Calu3 (cell line): ENCODE results near the gene TCOF1. TPM values are rescaled to one million over a fixed set of nuclear protein-coding genes. Genes with fewer than 3 reads are reported as not detected.

Experiments used
- BruUV-seq: library from RNA; stranded (reverse); fragments of 400-500 nt; replicated peaks from 2 replicates; lab custom pipeline; 2021; lab: Mats Ljungman, UMichigan
- CTCF ChIA-PET: fragments of 300-600 bp; sonication (Branson Sonifier 250); formaldehyde crosslinking; loops from one replicate; lab custom pipeline; 2022; ENCODE audit warnings: antibody characterized with exemption; lab: Charles Lee
- DNase-seq: peaks from one replicate; pipeline ENCODE4 v3.0.0; 2022
- H3K27ac Mint-ChIP-seq: one replicate; pipeline ENCODE4 v1.8.0; 2022; ENCODE audit warnings: mixed read lengths; ENCODE audit not compliant: unreplicated experiment
- H3K27me3 Mint-ChIP-seq: one replicate; pipeline ENCODE4 v1.8.0; 2022; ENCODE audit warnings: mixed read lengths; ENCODE audit not compliant: unreplicated experiment
- H3K36me3 Mint-ChIP-seq: one replicate; pipeline ENCODE4 v1.8.0; 2022; ENCODE audit warnings: mild to moderate bottlenecking, moderate library complexity, mixed read lengths; ENCODE audit not compliant: insufficient read depth, unreplicated experiment
- H3K4me1 Mint-ChIP-seq: one replicate; pipeline ENCODE4 v1.8.0; 2022; ENCODE audit warnings: mild to moderate bottlenecking, low read depth, mixed read lengths; ENCODE audit not compliant: unreplicated experiment
- H3K4me3 Mint-ChIP-seq: one replicate; pipeline ENCODE4 v1.8.0; 2022; ENCODE audit warnings: mild to moderate bottlenecking, low read depth, moderate library complexity, mixed read lengths; ENCODE audit not compliant: unreplicated experiment
- H3K9me3 Mint-ChIP-seq: one replicate; pipeline ENCODE4 v1.8.0; 2022; ENCODE audit warnings: low read depth, mixed read lengths; ENCODE audit not compliant: unreplicated experiment
- intact Hi-C: fragments of 100-400 bp; cut with micrococcal nuclease; formaldehyde crosslinking; loops from one replicate; pipeline ENCODE4 v1.10.0; 2022; ENCODE audit not compliant: unreplicated experiment
- total RNA-seq: library from RNA; stranded (reverse); gene quantifications from 2 replicates; pipeline ENCODE4 v1.2.3, GENCODE V29; 2022
- TF ChIP-seq, protein P1 (sequence below): fragments of 200-600 bp; IDR thresholded peaks from one replicate; pipeline ENCODE4 v1.8.0; 2022; ENCODE audit warnings: antibody characterized with exemption; ENCODE audit not compliant: unreplicated experiment

The TCOF1 gene
- total RNA-seq, 1 experiment from 2014 or later = 106 TPM

GRCh38 chr5:150311015-150311692 is 46.3 kb upstream of the TCOF1 start:
- intact Hi-C loops = no loop called here
- peaks cover 3% of the 10 kb centered on the region for H3K36me3 Mint-ChIP-seq
- no peak overlapping the region for H3K27ac Mint-ChIP-seq
- no peak for DNase-seq
- H3K9me3 Mint-ChIP-seq = peaks cover 3% of the 10 kb centered on the region
- CTCF ChIA-PET = interaction anchor here (0.6 to 1.5 kb wide), 3 partner anchors 13 to 147 kb away, joined by 3 to 4 read pairs (median 3); partner anchors contain the start of gene CAMK2A
- no peaks in the 10 kb centered on the region for H3K27me3 Mint-ChIP-seq
- BruUV-seq = no TSS peak
- H3K4me1 Mint-ChIP-seq = peaks cover 43% of the 10 kb centered on the region
- H3K4me3 Mint-ChIP-seq = no peak overlapping the region
- TF ChIP-seq, protein P1, sequence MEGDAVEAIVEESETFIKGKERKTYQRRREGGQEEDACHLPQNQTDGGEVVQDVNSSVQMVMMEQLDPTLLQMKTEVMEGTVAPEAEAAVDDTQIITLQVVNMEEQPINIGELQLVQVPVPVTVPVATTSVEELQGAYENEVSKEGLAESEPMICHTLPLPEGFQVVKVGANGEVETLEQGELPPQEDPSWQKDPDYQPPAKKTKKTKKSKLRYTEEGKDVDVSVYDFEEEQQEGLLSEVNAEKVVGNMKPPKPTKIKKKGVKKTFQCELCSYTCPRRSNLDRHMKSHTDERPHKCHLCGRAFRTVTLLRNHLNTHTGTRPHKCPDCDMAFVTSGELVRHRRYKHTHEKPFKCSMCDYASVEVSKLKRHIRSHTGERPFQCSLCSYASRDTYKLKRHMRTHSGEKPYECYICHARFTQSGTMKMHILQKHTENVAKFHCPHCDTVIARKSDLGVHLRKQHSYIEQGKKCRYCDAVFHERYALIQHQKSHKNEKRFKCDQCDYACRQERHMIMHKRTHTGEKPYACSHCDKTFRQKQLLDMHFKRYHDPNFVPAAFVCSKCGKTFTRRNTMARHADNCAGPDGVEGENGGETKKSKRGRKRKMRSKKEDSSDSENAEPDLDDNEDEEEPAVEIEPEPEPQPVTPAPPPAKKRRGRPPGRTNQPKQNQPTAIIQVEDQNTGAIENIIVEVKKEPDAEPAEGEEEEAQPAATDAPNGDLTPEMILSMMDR = no peak

DNA sequence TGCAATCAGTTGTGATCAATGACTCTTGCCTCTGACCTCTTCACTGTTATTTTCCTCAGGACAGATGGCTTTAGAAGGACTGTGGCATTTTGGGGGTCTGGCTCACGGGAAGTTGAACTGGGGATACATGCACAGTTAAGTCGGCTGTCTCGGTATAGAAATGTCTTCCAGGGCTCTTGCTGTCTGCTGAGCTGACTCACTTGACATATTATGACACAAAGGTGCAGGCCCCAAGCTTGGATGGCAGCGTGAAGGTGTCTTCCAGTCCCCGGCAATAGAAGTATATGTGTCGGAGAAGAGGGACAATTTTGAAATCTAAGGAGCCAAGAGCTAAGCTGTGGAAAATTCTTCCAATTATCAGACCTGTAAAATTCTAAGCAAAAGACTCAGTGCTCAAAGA is 45.0 kb upstream of the TCOF1 start:
- Mint-ChIP-seq H3K27me3 (no peaks in the 10 kb centered on the region), H3K36me3 (peaks cover 3% of the 10 kb centered on the region), H3K4me3 (no peak overlapping the region), H3K4me1 (peaks cover 50% of the 10 kb centered on the region), H3K27ac (no peak overlapping the region), H3K9me3 (peaks cover 3% of the 10 kb centered on the region)
- TF ChIP-seq, protein P1 = no peak
- no TSS peak for BruUV-seq
- CTCF ChIA-PET = interaction anchor here (0.7 kb wide), 1 partner anchor 8 kb away, joined by 3 read pairs; no protein-coding TSS in a partner anchor
- intact Hi-C loops = no loop called here
- no peak for DNase-seq

- Mint-ChIP-seq H3K4me1 (peaks cover 50% of the 10 kb centered on the region), H3K9me3 (peaks cover 3% of the 10 kb centered on the region), H3K27ac (no peak overlapping the region), H3K36me3 (peaks cover 3% of the 10 kb centered on the region), H3K27me3 (no peaks in the 10 kb centered on the region), H3K4me3 (no peak overlapping the region)
- no peak for DNase-seq
- CTCF ChIA-PET = no interaction called here
- BruUV-seq = no TSS peak
- intact Hi-C loops = no loop called here
- TF ChIP-seq, protein P1 = no peak
Measured at GRCh38 chr5:150313501-150313900, 44.0 kb upstream of the TCOF1 start.

GRCh38 chr5:150313921-150314716 is 43.4 kb upstream of the TCOF1 start:
- TF ChIP-seq, protein P1 = no peak
- peaks cover 3% of the 10 kb centered on the region for H3K36me3 Mint-ChIP-seq
- no TSS peak for BruUV-seq
- H3K27me3 Mint-ChIP-seq = no peaks in the 10 kb centered on the region
- H3K4me3 Mint-ChIP-seq = no peak overlapping the region
- CTCF ChIA-PET = no interaction called here
- intact Hi-C loops = no loop called here
- DNase-seq = no peak
- peaks cover 3% of the 10 kb centered on the region for H3K9me3 Mint-ChIP-seq
- H3K27ac Mint-ChIP-seq = no peak overlapping the region
- peaks cover 56% of the 10 kb centered on the region for H3K4me1 Mint-ChIP-seq
